C4-2B (cell line): ENCODE data around the gene MSI2.

Experiments
- CTCF ChIP-seq: fragments of 450-650 bp; conservative IDR thresholded peaks from 2 replicates; pipeline ENCODE4 v1.5.1; 2017; ENCODE audit warnings: mild to moderate bottlenecking
- ZFX ChIP-seq: fragments of 450-650 bp; IDR thresholded peaks from 2 replicates; pipeline ENCODE4 v1.6.1; 2017

- TF ChIP-seq CTCF (no peak), ZFX (no peak)
Observed at GRCh38 chr17:57485916-57486881, 229.9 kb downstream of the MSI2 start.
